NK-92 treated with Interleukin-12 subunit alpha and Interleukin-12 subunit beta, amount 100 ng/mL, for 24 hours (cell line): Measurements from ENCODE around the gene GOLGA8J.
"Not testable (repeated sequence)": the region's sequence is repeated elsewhere in the genome, so short reads cannot be mapped to it uniquely, and the experiment has no call there.

ENCODE experiments used
- DNase-seq: peaks from one replicate; lab custom pipeline; 2025; lab: John Stamatoyannopoulos, UW

The GOLGA8J gene

DNA sequence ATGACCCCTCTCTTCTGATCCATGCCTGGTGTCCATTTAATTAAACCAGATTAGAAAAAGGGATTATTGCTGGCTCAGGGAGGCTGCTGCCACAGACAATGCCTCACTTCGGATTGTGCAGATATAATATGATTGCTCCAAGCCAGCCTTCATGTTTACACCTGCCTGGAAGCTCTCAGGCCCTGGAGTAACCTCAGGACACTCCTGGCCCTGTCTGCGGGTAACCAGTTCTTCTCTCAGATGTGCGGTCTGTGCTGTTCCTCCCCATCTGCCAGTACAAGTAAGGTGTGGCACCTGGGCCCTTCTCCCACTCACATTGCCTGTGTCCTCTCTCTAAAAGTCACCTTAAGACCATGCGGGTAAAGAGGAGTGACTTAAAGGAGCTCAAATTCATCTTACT is 8.8 kb upstream of the GOLGA8J start:
- DNase-seq, result no peak

DNA sequence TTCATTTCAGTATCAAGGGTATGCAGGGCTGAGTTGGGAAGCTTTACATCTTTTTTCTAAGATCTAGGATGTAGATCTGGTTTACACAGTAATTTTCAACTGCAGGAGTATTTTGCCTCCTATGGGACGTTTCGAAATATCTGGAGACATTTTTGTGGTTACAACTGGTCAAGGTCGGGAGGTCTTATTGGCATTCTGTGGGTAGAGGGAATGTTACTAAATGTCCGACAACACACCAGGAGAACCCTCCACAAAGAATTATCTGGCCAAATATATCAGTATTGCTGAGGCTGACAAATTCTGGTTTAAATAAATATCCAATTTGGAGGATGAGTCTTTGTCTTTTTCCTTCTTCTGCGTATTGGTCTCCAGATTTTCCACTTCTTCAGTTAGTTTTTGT is 1.9 kb upstream of the GOLGA8J start:
- DNase-seq, result not testable (repeated sequence)

GRCh38 chr15:30097827-30098226 is 15.1 kb downstream of the GOLGA8J start:
- DNase-seq, result not testable (repeated sequence)

- not testable (repeated sequence) for DNase-seq
Measured at GRCh38 chr15:30102890-30103289, 20.1 kb downstream of the GOLGA8J start.

DNA sequence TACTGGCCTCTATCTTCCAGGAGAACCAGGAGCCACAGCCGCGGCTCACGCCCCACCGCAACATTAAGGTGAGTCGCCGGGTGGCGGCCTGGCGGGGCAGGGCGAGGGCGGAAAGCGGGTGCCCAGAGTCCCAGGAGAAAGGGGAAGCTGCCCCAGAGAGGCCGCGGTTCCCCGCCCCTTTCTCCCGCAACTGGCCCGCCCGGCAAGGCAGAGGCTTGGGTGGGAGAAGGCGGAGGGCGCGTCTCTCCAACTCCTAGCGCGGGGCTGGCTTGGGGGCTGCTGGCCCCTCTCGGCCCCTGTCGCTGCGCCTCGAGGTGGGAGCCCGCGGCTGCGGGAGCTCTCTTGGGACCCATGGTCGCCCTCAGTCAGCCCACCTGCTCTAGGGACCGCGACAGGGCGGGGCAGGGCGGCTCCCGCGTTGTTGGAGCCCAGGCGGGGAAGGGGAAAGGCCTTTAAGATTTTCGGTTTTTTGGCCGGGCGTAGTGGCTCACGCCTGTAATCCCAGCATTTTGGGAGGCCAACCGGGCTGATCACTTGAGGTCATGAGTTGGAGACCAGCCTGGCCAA is 21.3 kb downstream of the GOLGA8J start:
- not testable (repeated sequence) for DNase-seq

GRCh38 chr15:30110591-30110990 is 27.8 kb downstream of the GOLGA8J start:
- DNase-seq, result not testable (repeated sequence)

GRCh38 chr15:30130066-30130465 is 47.3 kb downstream of the GOLGA8J start:
- DNase-seq, result not testable (repeated sequence)

DNA sequence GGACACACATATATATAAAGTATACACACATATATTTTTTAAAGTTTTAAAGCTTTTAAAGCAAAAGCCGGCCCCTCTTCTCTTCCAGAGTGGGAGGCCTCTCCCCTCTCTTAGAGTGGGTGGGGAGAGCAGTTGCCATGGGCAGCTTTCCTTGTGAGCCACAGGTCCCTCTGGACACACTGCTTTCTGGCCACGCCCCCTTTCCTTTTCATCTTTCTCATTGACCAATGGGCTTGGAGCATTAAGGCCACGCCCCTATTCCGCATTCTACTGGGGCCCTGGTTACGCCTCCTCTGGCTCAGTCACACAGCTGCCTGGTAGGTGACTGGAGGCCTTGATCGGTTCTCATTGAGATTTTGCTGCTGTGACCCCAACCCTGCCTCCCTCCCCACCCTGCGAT is 52.0 kb downstream of the GOLGA8J start, which contains the start of gene GOLGA8T:
TSS of gene GOLGA8T (plus strand) at position 301 of the 400 bp plus-strand sequence. CDS start at position 399, 98 bp downstream.
- DNase-seq, result not testable (repeated sequence)
